DND-41 (cell line): ENCODE data around the gene SF3A1.

ENCODE experiments used
- ATAC-seq: fragments of 200-7000 bp; cut with Tn5 transposase; 3 replicates; pipeline ENCODE4 v1.9.1; 2021; ENCODE audit warnings: low read depth; ENCODE audit not compliant: insufficient read depth
- DNase-seq: peaks from one replicate; pipeline ENCODE4 v3.0.0-alpha.2; 2020
- H2AFZ ChIP-seq: 2 replicates; pipeline ENCODE4 v1.6.0; 2012; ENCODE audit warnings: low read depth, low read length
- H3K27ac ChIP-seq: 2 replicates; pipeline ENCODE4 v1.5.1; 2012; ENCODE audit warnings: low read length, inconsistent platforms
- H3K27me3 ChIP-seq: fragments of 200-600 bp; sonication (generic); 2 replicates; pipeline ENCODE4 v1.6.0; 2012; ENCODE audit warnings: low read length, mild to moderate bottlenecking, inconsistent platforms; ENCODE audit not compliant: insufficient read depth, poor library complexity
- H3K36me3 ChIP-seq: 2 replicates; pipeline ENCODE4 v1.5.1; 2012; ENCODE audit warnings: low read length, inconsistent platforms; ENCODE audit not compliant: insufficient read depth
- H3K4me1 ChIP-seq: 2 replicates; pipeline ENCODE4 v1.5.1; 2012; ENCODE audit warnings: mild to moderate bottlenecking, low read length; ENCODE audit not compliant: insufficient read depth
- H3K4me2 ChIP-seq: 2 replicates; pipeline ENCODE4 v1.6.0; 2012; ENCODE audit warnings: mild to moderate bottlenecking, moderate library complexity, low read length, inconsistent platforms; ENCODE audit not compliant: insufficient read depth
- H3K4me3 ChIP-seq, 2 experiments: fragments of 200-600 bp in 1 of 2; shearing (Covaris generic) in 1 of 2; 2 replicates each; pipeline ENCODE4 v1.5.1; 2012 to 2016; ENCODE audit warnings: inconsistent platforms in 2 of 2, low read length in 2 of 2, mild to moderate bottlenecking in 2 of 2, low read depth in 1 of 2, moderate library complexity in 1 of 2
- H3K79me2 ChIP-seq: 2 replicates; pipeline ENCODE4 v1.6.0; 2012; ENCODE audit warnings: low read length, inconsistent platforms; ENCODE audit not compliant: insufficient read depth
- H3K9ac ChIP-seq: 2 replicates; pipeline ENCODE4 v1.6.0; 2012; ENCODE audit warnings: low read depth, mild to moderate bottlenecking, inconsistent platforms, low read length, moderate library complexity
- H3K9me3 ChIP-seq: 2 replicates; pipeline ENCODE4 v1.5.1; 2012; ENCODE audit warnings: low read length, moderate library complexity, mild to moderate bottlenecking, inconsistent platforms; ENCODE audit not compliant: insufficient read depth, severe bottlenecking
- H4K20me1 ChIP-seq: 2 replicates; pipeline ENCODE4 v1.6.0; 2012; ENCODE audit warnings: low read length; ENCODE audit not compliant: insufficient read depth
- CTCF ChIP-seq: IDR thresholded peaks from 2 replicates; pipeline ENCODE4 v1.5.1; 2012; ENCODE audit warnings: borderline replicate concordance, low read length, moderate library complexity, mild to moderate bottlenecking; ENCODE audit not compliant: poor library complexity, severe bottlenecking; ENCODE audit errors: extremely low read depth
- EZH2 ChIP-seq: IDR thresholded peaks from 3 replicates; pipeline ENCODE4 v1.6.1; 2012; ENCODE audit warnings: borderline replicate concordance, low read depth, mild to moderate bottlenecking, moderate library complexity, low read length, inconsistent platforms; ENCODE audit not compliant: severe bottlenecking

SF3A1 gene

GRCh38 chr22:30362651-30363281, 6.1 kb upstream of the SF3A1 start:
- H4K20me1 ChIP-seq: no peaks in the 10 kb centered on the region
- H3K9me3 ChIP-seq: no peaks in the 10 kb centered on the region
- ATAC-seq (peak; percentile 30), DNase-seq (no peak)
- no peak overlapping the region for H3K4me2 ChIP-seq
- TF ChIP-seq CTCF (no peak), EZH2 (no peak)
- H2AFZ ChIP-seq: no peak overlapping the region
- H3K27ac ChIP-seq: no peak overlapping the region; the same call in 1 of the 2 replicates
- no peaks in the 10 kb centered on the region for H3K36me3 ChIP-seq
- no peak overlapping the region for H3K9ac ChIP-seq
- no peaks in the 10 kb centered on the region for H3K79me2 ChIP-seq
- no peak overlapping the region for H3K4me3 ChIP-seq
- peaks cover 9% of the 10 kb centered on the region; the same call in 1 of the 2 replicates for H3K4me1 ChIP-seq
- H3K27me3 ChIP-seq: no peaks in the 10 kb centered on the region

GRCh38 chr22:30361916-30362650, 5.4 kb upstream of the SF3A1 start:
- H3K79me2 ChIP-seq: no peaks in the 10 kb centered on the region
- H3K36me3 ChIP-seq: no peaks in the 10 kb centered on the region
- no peak overlapping the region for H3K4me3 ChIP-seq
- H3K9me3 ChIP-seq: no peaks in the 10 kb centered on the region
- H2AFZ ChIP-seq: no peak overlapping the region
- H3K27ac ChIP-seq: no peak overlapping the region
- DNase-seq (no peak), ATAC-seq (peak; percentile 62; the same call in 1 of the 3 replicates)
- no peak for TF ChIP-seq CTCF
- TF ChIP-seq EZH2: no peak
- H3K4me2 ChIP-seq: no peak overlapping the region
- no peaks in the 10 kb centered on the region for H3K27me3 ChIP-seq
- peaks cover 16% of the 10 kb centered on the region for H3K4me1 ChIP-seq
- no peak overlapping the region for H3K9ac ChIP-seq
- H4K20me1 ChIP-seq: no peaks in the 10 kb centered on the region

- H3K9me3 ChIP-seq: no peaks in the 10 kb centered on the region
- H4K20me1 ChIP-seq: peaks cover 27% of the 10 kb centered on the region
- ATAC-seq (no peak), DNase-seq (no peak)
- no peak overlapping the region for H2AFZ ChIP-seq
- peaks cover 35% of the 10 kb centered on the region for H3K79me2 ChIP-seq
- H3K4me1 ChIP-seq: peaks cover 42% of the 10 kb centered on the region
- H3K27ac ChIP-seq: no peak overlapping the region
- no peak overlapping the region for H3K4me3 ChIP-seq
- no peak for TF ChIP-seq CTCF
- TF ChIP-seq EZH2: no peak
- H3K4me2 ChIP-seq: no peak overlapping the region
- H3K9ac ChIP-seq: no peak overlapping the region
- H3K27me3 ChIP-seq: no peaks in the 10 kb centered on the region
- H3K36me3 ChIP-seq: peaks cover 21% of the 10 kb centered on the region
Measured at GRCh38 chr22:30358541-30358940, 1.8 kb upstream of the SF3A1 start.
